Right renal cortex interstitium (tissue), 3 donors: ENCODE data around the gene SIKE1. TPM values are rescaled to one million over a fixed set of nuclear protein-coding genes. Genes with fewer than 3 reads are reported as not detected.
"Not testable (repeated sequence)": the region's sequence is repeated elsewhere in the genome, so short reads cannot be mapped to it uniquely, and the experiment has no call there.

Source experiments
- DNase-seq, 3 donors: peaks; one replicate each; pipeline ENCODE4 v3.0.0-alpha.2; 2013; ENCODE audit warnings: low read depth in 3 of 3, low spot score in 2 of 3
- polyA plus RNA-seq, 3 donors: library from polyadenylated mRNA; unstranded; fragments of 120-200 nt; gene quantifications; one replicate each; pipeline ENCODE4 v1.2.1, GENCODE V29; 2013; ENCODE audit not compliant: insufficient read length in 3 of 3

Gene SIKE1
- 10 to 100 TPM; 54.6 to 62.4 (median 55.6) TPM for polyA plus RNA-seq

DNA sequence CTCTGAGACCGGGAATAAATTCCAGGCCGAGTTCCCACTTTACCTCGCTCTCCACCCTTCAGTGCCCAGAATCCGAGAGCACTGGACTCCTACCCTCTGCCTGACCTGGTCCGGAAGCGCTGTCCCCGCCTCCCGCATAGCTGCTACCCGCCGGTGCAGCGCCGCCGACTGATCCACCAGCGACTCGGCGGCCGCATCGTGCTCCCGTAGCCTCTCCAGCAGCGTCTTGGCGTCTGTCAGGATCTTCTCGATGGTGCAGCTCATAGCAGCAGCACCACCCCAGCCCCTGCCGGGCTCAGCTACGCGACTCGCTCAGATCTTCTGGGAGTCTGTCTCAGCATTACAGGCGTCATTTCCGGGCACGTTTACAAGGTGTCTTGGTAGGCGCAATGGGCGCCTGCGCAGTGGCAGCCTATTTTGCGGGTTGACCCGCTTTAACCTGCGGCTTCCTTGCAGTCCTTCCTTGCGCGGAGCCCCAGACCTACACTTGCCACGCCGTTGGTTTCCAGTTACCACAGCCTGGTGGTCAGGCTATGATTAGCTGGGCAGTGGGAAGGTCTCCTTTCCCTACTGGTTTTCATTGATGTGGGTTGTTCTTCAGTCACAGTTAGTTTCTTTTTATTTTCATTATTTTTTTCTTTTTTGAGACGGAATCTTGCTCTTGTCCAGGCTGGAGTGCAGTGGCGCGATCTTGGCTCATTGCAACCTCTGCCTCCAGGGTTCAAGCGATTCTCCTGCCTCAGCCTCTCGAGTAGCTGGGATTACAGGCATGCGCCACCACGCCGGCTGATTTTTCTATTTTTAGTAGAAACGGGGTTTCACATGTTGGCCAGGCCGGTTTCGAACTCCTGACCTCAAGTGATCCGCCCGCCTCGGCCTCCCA lies at the start of gene SIKE1:
SIKE1 (minus strand) TSS at position 342 of the 883 bp plus-strand sequence; CDS start at position 264, 78 bp downstream.
- peak; percentile 88 to 94 (median 91) for DNase-seq

- DNase-seq = not testable (repeated sequence)
These were observed 49.6 kb upstream of the SIKE1 start for GRCh38 chr1:114830075-114830474.

- DNase-seq = no peak
These were observed 47.8 kb upstream of the SIKE1 start for GRCh38 chr1:114828251-114828650.

DNA sequence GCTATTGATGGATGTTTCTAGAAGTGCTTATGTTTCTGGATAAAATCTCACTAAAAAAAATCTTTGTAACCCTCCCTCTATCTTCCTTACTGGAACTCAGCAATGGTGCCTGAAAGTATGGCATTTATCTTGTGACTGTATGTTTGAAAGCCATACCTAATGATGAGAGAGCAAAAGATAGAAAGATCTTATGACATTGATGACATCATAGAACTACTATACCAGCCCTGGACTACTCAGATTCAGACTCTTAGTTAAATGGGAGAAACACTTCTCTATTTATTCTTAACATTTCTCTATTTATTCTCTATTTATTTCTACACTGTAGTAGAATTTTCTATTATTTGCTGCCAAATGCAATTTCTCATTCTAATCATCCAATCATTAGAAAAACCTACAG lies 41.5 kb upstream of the SIKE1 start:
- DNase-seq = no peak

DNA sequence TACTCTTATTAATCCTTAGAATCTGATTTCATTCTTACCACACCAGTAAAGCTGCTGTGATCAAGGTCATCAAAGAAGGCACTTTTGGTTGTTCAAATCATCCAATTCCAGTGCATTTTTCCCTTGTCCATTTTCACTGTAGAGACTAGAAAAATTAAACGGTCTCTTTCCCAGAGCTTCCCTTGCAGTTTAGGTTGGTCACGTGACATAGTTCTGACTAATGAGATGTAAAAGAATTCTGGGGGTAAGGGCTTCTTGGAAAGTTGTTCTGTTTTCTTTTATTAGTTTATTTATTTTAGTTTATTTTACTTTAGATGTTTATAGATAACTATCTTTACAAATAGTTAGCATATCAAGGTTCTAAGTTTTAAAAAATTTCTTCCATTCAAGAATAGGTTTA lies 39.9 kb upstream of the SIKE1 start:
- DNase-seq = no peak

GRCh38 chr1:114819869-114820268 lies 39.4 kb upstream of the SIKE1 start:
- no peak for DNase-seq

DNA sequence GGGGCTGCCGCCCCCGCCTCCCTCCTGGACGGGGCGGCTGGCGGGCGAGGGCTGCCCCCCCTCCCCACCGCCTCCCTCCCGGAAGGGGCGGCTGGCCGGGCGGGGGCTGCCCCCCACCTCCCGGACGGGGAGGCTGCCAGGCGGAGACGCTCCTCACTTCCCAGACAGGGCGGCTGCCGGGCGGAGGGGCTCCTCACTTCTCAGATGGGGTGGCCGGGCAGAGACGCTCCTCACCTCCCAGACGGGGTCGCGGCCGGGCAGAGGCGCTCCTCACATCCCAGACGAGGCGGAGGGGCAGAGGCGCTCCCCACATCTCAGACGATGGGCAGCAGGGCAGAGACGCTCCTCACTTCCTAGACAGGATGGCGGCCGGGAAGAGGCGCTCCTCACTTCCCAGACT lies 24.0 kb upstream of the SIKE1 start:
- not testable (repeated sequence) for DNase-seq

- no peak for DNase-seq
These were observed 22.5 kb upstream of the SIKE1 start for GRCh38 chr1:114803001-114803400.

GRCh38 chr1:114794038-114794437 lies 13.6 kb upstream of the SIKE1 start:
- DNase-seq = no peak

GRCh38 chr1:114790581-114790980 lies 10.1 kb upstream of the SIKE1 start:
- not testable (repeated sequence) for DNase-seq

DNA sequence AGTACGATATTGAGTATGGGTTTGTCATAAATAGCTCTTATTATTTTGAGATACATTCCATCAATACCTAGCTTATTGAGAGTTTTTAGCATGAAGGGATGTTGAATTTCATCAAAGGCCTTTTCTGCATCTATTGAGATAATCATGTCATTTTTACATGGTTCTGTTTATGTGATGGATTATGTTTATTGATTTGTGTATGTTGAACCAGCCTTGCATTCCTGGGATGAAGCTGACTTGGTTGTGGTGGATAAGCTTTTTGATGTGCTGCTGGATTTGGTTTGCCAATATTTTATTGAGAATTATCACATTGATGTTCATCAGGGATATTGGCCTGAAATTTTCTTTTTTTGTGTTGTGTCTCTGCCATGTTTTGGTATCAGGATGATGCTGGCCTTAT lies 6.0 kb upstream of the SIKE1 start:
- not testable (repeated sequence) for DNase-seq

DNA sequence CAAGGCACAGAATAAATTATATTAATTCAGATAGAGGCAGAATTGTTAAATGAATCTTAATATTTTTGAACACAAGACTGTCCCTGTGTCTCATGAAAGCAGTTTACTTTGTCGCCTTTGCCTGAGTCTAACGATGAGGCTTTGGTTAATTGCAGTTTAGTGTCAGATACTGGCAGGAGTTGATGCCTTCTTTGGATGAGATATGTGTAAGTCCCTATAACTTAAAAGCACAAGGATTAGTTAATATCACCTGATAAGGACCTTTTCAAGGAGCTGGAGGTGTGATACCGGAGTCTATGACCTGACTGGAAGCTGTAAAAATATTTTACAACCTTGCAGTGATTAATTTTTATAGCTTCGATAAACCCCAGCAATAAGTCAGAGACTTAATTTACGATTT lies 2.0 kb upstream of the SIKE1 start:
- DNase-seq = no peak

DNA sequence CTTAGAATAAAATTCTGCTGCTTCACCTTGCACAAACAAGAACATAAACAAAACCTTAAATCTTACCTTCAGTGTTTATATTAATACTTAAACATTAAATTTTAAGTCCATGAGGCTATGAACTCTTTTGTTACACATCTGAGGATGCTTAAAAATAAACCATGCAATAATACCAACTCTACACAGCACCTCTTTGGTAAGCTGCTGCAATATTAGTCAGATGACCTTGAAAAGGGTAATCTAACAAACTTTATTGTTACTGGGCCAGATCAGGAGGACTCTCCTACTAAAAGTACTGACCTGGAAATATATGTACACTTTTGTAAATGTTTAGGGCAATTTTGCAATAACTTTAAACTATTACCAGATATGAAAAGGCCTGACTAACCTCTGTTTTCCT lies 763 bp downstream of the SIKE1 start:
- no peak for DNase-seq

DNA sequence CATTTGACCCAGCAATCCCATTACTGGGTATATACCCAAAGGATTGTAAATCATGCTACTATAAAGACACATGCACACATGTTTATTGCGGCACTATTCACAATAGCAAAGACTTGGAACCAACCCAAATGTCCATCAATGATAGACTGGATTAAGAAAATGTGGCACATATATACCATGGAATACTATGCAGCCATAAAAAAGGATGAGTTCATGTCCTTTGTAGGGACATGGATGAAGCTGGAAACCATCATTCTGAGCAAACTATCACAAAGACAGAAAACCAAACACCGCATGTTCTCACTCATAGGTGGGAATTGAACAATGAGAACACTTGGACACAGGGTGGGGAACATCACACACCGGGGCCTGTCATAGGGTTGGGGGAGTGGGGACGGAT lies 3.8 kb downstream of the SIKE1 start:
- not testable (repeated sequence) for DNase-seq

GRCh38 chr1:114771992-114772391 lies 8.5 kb downstream of the SIKE1 start:
- DNase-seq = no peak

- no peak for DNase-seq
These were observed 9.5 kb downstream of the SIKE1 start for GRCh38 chr1:114770989-114771388.

DNA sequence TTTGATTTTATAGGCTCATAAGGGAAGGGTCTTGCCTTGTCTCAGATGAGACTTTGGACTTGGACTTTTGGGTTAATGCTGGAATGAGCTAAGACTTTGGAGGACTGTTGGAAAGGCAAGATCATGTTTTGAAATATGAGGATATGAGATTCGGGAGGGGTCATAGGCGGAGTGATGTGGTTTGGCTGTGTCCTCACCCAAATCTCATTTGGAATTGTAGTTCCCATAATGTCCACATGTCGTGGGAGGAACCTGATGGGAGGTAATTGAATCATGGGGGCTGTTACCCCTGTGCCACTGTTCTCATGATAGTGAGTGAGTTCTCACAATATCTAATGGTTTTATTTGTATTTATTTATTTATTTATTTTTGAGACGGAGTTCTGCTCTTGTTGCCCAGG lies 15.8 kb downstream of the SIKE1 start:
- DNase-seq = no peak

- no peak for DNase-seq
These were observed 22.1 kb downstream of the SIKE1 start for GRCh38 chr1:114758256-114758832.

- DNase-seq = peak; percentile 94 to 98 (median 96)
These were observed 22.8 kb downstream of the SIKE1 start, which contains the start of gene CSDE1 for GRCh38 chr1:114757455-114758255. CSDE1 (minus strand) TSS chr1:114757984; CDS start chr1:114739890, 18,094 bp downstream.

DNA sequence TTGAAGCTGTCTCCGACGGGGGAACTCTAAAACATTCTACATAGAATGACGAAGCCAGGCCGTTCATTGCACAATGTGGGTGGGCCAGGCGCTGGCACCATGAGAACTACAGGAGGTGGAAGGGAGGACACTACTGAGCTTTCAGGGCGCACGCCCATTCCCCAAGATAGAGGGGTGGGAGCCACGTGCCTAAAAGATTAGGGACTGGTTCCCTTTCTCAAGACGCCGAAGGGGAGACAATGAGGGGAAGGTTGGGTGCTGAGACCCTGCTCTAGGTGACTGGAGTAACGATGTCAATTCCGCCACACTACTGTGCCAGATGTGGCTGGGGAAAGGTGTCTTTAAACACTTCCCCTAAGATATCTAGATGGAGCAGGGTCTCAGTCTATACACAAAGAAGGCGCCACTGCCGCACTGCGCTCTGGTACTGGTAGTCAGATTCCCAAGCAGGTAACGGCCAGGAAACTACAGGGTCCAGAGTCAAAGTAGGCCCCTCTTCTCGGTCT lies 23.5 kb downstream of the SIKE1 start:
- DNase-seq = peak in 1 of 3 donors; percentile 9
